Gastroesophageal sphincter (tissue), 2 donors: Measurements from ENCODE around the gene CCDC146.

Experiments used
- EP300 ChIP-seq: sonication (generic); formaldehyde crosslinking; IDR thresholded peaks from one replicate; pipeline ENCODE4 v1.6.1; 2017; ENCODE audit warnings: antibody characterized with exemption, mild to moderate bottlenecking
- POLR2A ChIP-seq, 2 donors: fragments of 450-650 bp; IDR thresholded peaks; one replicate each; pipeline ENCODE4 v1.6.1; 2017; ENCODE audit warnings: antibody characterized with exemption in 2 of 2, mild to moderate bottlenecking in 2 of 2, moderate library complexity in 1 of 2

GRCh38 chr7:77315182-77315591 lies 192.8 kb downstream of the CCDC146 start:
- TF ChIP-seq EP300 (no peak), POLR2A (IDR thresholded peaks at IDR 0.05) (no peak)
